ENCODE data around the gene SERPINA4.

SERPINA4 gene

DNA sequence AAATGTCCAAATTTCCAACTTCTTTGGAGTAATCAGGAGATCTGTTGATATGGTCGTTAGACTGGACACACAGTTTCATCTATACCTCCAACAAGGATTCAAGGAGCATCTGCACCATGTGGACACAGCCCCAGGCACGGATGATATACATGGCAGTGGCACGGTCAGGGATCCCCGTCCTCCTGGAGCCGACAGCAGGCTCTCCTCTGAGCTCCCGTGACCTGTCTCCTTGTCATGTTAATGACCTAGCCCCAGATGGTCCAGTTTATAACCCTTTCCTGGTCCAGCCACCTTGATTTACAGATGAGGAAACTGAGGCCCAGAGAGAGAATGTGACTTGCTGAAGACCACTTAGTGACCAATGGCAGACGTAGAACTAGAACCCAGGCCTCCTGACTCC is 16.5 kb upstream of the SERPINA4 start:
- no peak for TF ChIP-seq ZBTB7A (IDR thresholded peaks at IDR 0.05; ENCODE audit: low read depth)
- no peak for TF ChIP-seq NFIC (IDR thresholded peaks at IDR 0.05)
- TF ChIP-seq TEAD4 (IDR thresholded peaks at IDR 0.05): no peak
- no peak for TF ChIP-seq TCF12 (IDR thresholded peaks at IDR 0.05; ENCODE audit: low read depth)
- no peak for TF ChIP-seq YY1 (IDR thresholded peaks at IDR 0.05; ENCODE audit: low read depth)

DNA sequence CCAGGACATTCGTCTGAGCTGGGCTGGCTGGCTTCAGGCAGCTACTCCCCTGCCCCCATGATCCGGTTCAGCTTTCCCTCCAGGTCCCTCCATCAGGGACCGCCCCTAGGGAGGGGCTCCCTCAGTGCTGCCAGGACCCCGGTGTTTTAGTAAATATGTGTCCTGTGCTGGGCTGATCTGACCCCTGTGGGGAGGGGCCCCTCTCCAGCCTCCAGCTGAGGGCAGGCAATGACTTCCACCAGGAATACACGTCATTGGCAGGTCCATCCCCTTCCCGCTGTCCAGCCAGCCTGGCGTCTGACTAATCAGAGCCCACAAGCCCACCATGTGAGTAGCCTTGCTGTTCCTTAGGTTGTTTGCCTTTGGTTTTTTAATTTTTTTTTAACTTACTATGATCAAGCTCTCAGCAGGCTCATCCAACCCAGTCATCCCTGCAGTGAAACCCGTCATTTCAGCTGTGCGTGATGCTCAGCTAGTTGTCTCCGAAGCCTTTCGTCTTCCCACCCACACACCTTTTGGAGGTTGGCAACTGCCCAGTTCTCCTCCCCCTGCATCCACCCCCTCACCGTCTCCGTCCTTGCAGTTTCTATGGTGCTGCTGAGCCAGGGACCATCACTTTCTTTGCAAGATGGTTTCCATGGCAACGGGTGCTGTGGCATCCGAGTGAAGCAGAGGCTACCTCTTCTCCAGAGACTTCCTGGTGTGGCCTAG is 16.0 kb upstream of the SERPINA4 start:
- TF ChIP-seq EP300 (IDR thresholded peaks at IDR 0.05; ENCODE audit: borderline replicate concordance): no peak
- no peak for TF ChIP-seq ZBTB7A (IDR thresholded peaks at IDR 0.05; ENCODE audit: low read depth)
- TF ChIP-seq CREB1 (IDR thresholded peaks at IDR 0.05; ENCODE audit: low read depth): no peak
- no peak for TF ChIP-seq TCF12 (IDR thresholded peaks at IDR 0.05; ENCODE audit: low read depth)
- TF ChIP-seq CEBPB (IDR thresholded peaks at IDR 0.05): no peak
- no peak for TF ChIP-seq FOXM1 (IDR thresholded peaks at IDR 0.05; ENCODE audit: borderline replicate concordance, low read depth)
- TF ChIP-seq NFIC (IDR thresholded peaks at IDR 0.05): no peak
- TF ChIP-seq TEAD4 (IDR thresholded peaks at IDR 0.05): no peak
- TF ChIP-seq RAD21 (IDR thresholded peaks at IDR 0.05; ENCODE audit: low read depth): no peak
- no peak for TF ChIP-seq YY1 (IDR thresholded peaks at IDR 0.05; ENCODE audit: low read depth)
- TF ChIP-seq REST (IDR thresholded peaks at IDR 0.05; ENCODE audit: low read depth): no peak
- no peak for TF ChIP-seq TAF1 (IDR thresholded peaks at IDR 0.05; ENCODE audit: low read depth)
- TF ChIP-seq, protein P1, sequence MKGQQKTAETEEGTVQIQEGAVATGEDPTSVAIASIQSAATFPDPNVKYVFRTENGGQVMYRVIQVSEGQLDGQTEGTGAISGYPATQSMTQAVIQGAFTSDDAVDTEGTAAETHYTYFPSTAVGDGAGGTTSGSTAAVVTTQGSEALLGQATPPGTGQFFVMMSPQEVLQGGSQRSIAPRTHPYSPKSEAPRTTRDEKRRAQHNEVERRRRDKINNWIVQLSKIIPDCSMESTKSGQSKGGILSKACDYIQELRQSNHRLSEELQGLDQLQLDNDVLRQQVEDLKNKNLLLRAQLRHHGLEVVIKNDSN (IDR thresholded peaks at IDR 0.05): no peak
- TF ChIP-seq, protein P2, sequence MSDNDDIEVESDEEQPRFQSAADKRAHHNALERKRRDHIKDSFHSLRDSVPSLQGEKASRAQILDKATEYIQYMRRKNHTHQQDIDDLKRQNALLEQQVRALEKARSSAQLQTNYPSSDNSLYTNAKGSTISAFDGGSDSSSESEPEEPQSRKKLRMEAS (IDR thresholded peaks at IDR 0.05): no peak
- no peak for TF ChIP-seq EGR1 (IDR thresholded peaks at IDR 0.05)

GRCh38 chr14:94547151-94547680 is 14.0 kb upstream of the SERPINA4 start:
- no peak for TF ChIP-seq RAD21 (IDR thresholded peaks at IDR 0.05; ENCODE audit: low read depth)
- no peak for TF ChIP-seq FOXM1 (IDR thresholded peaks at IDR 0.05; ENCODE audit: borderline replicate concordance, low read depth)
- no peak for TF ChIP-seq TEAD4 (IDR thresholded peaks at IDR 0.05)
- TF ChIP-seq EGR1 (IDR thresholded peaks at IDR 0.05): no peak

DNA sequence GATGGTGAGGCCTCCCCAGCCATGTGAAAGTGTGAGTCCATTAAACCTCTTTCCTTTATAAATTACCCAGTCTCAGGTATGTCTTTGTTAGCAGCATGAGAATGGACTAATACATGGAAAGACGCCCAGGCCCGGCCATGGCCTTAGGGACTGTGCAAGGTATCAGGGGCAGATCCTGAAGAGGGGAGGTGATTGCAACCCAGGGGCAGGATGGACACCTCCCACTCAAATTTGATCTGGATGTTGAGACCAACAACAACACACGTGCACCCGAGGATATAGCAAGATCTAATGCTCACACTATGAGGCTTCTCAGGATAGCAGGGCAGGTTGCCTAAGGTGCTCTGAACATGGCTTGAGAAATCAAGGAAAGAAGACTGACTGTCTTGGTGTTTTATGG is 13.5 kb upstream of the SERPINA4 start:
- no peak for TF ChIP-seq ZBTB7A (IDR thresholded peaks at IDR 0.05; ENCODE audit: low read depth)
- no peak for TF ChIP-seq TAF1 (IDR thresholded peaks at IDR 0.05; ENCODE audit: low read depth)
- TF ChIP-seq NFIC (IDR thresholded peaks at IDR 0.05): no peak
- no peak for TF ChIP-seq RAD21 (IDR thresholded peaks at IDR 0.05; ENCODE audit: low read depth)
- TF ChIP-seq FOXM1 (IDR thresholded peaks at IDR 0.05; ENCODE audit: borderline replicate concordance, low read depth): no peak
- no peak for TF ChIP-seq TEAD4 (IDR thresholded peaks at IDR 0.05)
- TF ChIP-seq TCF12 (IDR thresholded peaks at IDR 0.05; ENCODE audit: low read depth): no peak
- TF ChIP-seq, protein P2 (IDR thresholded peaks at IDR 0.05): no peak
- no peak for TF ChIP-seq CREB1 (IDR thresholded peaks at IDR 0.05; ENCODE audit: low read depth)
- no peak for TF ChIP-seq CEBPB (IDR thresholded peaks at IDR 0.05)
- TF ChIP-seq, protein P1 (IDR thresholded peaks at IDR 0.05): no peak
- no peak for TF ChIP-seq REST (IDR thresholded peaks at IDR 0.05; ENCODE audit: low read depth)

GRCh38 chr14:94548131-94548998 is 12.9 kb upstream of the SERPINA4 start:
- TF ChIP-seq TCF12 (IDR thresholded peaks at IDR 0.05; ENCODE audit: low read depth): no peak
- TF ChIP-seq ZBTB7A (IDR thresholded peaks at IDR 0.05; ENCODE audit: low read depth): no peak
- no peak for TF ChIP-seq TAF1 (IDR thresholded peaks at IDR 0.05; ENCODE audit: low read depth)
- no peak for TF ChIP-seq RAD21 (IDR thresholded peaks at IDR 0.05; ENCODE audit: low read depth)
- TF ChIP-seq YY1 (IDR thresholded peaks at IDR 0.05; ENCODE audit: low read depth): no peak
- no peak for TF ChIP-seq CEBPB (IDR thresholded peaks at IDR 0.05)
- TF ChIP-seq, protein P2 (IDR thresholded peaks at IDR 0.05): no peak
- no peak for TF ChIP-seq CREB1 (IDR thresholded peaks at IDR 0.05; ENCODE audit: low read depth)
- TF ChIP-seq FOXM1 (IDR thresholded peaks at IDR 0.05; ENCODE audit: borderline replicate concordance, low read depth): no peak
- TF ChIP-seq NFIC (IDR thresholded peaks at IDR 0.05): no peak
- no peak for TF ChIP-seq REST (IDR thresholded peaks at IDR 0.05; ENCODE audit: low read depth)
- TF ChIP-seq EP300 (IDR thresholded peaks at IDR 0.05; ENCODE audit: borderline replicate concordance): no peak
- TF ChIP-seq TEAD4 (IDR thresholded peaks at IDR 0.05): no peak
- TF ChIP-seq, protein P1 (IDR thresholded peaks at IDR 0.05): no peak
- TF ChIP-seq EGR1 (IDR thresholded peaks at IDR 0.05): no peak
